ENCODE results near the gene TAPBP. TPM values are rescaled to one million over a fixed set of nuclear protein-coding genes. Genes with fewer than 3 reads are reported as not detected.

TAPBP gene
- total RNA-seq, 2 donors from 2014 or later: 50.3 to 108 TPM

DNA sequence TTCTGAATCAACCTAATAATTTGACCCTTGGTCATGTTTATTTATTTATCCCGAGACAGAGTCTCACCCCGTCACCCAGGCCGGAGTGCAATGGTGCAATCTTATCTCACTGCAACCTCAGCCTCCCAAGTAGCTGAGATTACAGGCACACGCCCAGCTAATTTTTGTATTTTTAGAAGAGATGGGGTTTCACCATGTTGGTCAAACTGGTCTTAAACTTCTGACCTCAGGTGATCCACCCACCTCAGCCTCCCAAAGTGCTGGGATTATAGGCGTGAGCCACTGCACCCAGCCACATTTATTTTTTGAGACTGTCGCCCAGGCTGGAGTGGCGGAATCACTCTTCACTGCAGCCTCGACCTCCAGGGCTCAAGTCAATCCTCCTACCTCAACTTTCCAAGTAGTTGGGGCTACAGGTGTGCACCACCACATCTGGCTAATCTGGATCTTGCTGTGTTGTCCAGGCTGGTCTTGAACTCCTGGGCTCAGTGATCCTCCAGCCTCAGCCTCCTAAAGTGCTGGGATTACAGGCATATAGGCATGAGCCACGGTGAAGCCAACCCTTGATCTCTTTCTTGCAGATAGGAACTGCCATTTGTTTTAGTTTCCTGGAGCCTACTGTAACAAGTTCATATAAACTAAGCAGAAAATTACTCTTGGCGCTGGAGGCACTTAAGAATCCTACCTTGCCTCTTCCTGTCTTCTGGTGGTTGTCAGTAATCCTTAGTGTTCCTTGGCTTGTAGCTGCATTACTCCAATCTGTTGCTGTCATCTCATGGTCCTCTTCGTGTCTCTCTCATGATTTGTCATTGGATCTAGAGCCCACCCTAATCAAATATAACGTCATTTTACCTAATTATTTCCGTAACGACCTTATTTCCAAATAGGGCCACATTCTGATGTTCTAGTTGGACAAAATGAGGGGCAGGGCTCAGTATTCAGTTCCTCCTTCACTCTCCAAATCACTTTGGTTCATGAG, 39.7 kb downstream of the TAPBP start:
- WGBS, 2 donors: 49 to 58% methylated on average over 12 to 14 of the region's 14 CpGs
- DNase-seq: no peak
- peak in 2 of 3 donors; percentile 14 to 16 for TF ChIP-seq POLR2A (IDR thresholded peaks at IDR 0.05)
- TF ChIP-seq, protein P1, sequence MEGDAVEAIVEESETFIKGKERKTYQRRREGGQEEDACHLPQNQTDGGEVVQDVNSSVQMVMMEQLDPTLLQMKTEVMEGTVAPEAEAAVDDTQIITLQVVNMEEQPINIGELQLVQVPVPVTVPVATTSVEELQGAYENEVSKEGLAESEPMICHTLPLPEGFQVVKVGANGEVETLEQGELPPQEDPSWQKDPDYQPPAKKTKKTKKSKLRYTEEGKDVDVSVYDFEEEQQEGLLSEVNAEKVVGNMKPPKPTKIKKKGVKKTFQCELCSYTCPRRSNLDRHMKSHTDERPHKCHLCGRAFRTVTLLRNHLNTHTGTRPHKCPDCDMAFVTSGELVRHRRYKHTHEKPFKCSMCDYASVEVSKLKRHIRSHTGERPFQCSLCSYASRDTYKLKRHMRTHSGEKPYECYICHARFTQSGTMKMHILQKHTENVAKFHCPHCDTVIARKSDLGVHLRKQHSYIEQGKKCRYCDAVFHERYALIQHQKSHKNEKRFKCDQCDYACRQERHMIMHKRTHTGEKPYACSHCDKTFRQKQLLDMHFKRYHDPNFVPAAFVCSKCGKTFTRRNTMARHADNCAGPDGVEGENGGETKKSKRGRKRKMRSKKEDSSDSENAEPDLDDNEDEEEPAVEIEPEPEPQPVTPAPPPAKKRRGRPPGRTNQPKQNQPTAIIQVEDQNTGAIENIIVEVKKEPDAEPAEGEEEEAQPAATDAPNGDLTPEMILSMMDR (IDR thresholded peaks at IDR 0.05): no peak
- Histone ChIP-seq H3K4me1 (peaks cover 67% of the 10 kb centered on the region), H3K9me3 (no peaks in the 10 kb centered on the region), H3K4me3 (no peak overlapping the region), H3K27ac (no peak overlapping the region), H3K27me3 (no peaks in the 10 kb centered on the region), H3K36me3 (replicated peaks in 1 of 2; ENCODE audit: insufficient read depth in 1 of 2, low read depth in 2 of 2) (peaks cover 0 to 13% of the 10 kb centered on the region in 2 donors)
- intact Hi-C loops (cut with DNase I): no loop called here
- ATAC-seq: no peak

DNA sequence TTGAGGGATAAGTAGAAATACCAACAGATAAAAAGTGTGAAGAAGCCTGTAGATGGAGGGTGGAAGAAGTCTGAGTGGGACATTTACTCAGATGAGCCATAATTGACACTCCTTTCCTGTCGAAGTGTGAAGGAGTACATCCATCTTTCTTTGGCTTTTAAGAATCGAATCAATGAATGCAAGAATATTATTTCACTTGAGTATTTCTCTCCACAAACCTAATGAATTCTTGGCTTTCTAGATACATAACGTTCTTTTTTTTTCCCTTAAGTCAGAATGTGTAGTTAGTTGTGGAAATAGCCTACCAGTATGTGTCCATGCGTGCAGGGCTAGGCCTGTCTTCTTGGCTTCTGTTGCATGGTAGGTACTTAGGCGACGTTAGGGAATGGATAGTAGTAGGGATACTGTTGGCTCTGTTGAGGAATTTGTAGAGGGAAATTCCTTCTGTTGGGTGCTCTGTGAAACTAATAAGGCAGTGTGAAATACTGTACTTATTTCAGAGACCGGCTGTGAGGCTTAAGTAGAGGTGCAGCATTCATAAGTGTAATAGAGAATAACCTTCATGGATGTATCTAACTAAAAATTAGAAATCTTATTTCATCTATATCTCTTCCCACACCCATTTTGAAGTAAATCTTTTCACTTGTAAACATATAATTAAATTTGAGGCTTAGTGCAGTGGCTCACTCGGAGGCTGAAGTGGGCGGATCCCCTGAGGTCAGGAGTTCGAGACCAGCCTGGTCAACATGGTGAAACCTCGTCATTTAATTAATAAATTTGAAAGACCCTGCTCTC, 40.6 kb downstream of the TAPBP start:
- peaks cover 67% of the 10 kb centered on the region for H3K4me1 ChIP-seq
- no peak overlapping the region for H3K4me3 ChIP-seq
- peak overlapping the region in 3 of 4 donors; percentile 79 to 95 (median 91) for H3K27ac ChIP-seq
- intact Hi-C loops (cut with DNase I): no loop called here
- H3K9me3 ChIP-seq: no peaks in the 10 kb centered on the region
- WGBS, 2 donors: 52 to 53% methylated on average over 11 of the region's 11 CpGs
- DNase-seq: no peak
- no peak for ATAC-seq
- H3K36me3 ChIP-seq (replicated peaks in 1 of 2; ENCODE audit: insufficient read depth in 1 of 2, low read depth in 2 of 2): peaks cover 0 to 17% of the 10 kb centered on the region in 2 donors
- TF ChIP-seq POLR2A (IDR thresholded peaks at IDR 0.05): no peak
- TF ChIP-seq, protein P1 (IDR thresholded peaks at IDR 0.05): no peak
- no peaks in the 10 kb centered on the region for H3K27me3 ChIP-seq

- peak overlapping the region; percentile 38 to 76 for H3K4me3 ChIP-seq
- H3K36me3 ChIP-seq (replicated peaks in 1 of 2; ENCODE audit: insufficient read depth in 1 of 2, low read depth in 2 of 2): peaks cover 0 to 24% of the 10 kb centered on the region in 2 donors
- intact Hi-C loops (cut with DNase I): no loop called here
- DNase-seq (no peak), ATAC-seq (peak; percentile 6)
- H3K4me1 ChIP-seq: peaks cover 61% of the 10 kb centered on the region
- 4 to 14% methylated on average over 14 to 22 of the region's 22 CpGs for WGBS, 2 donors
- no peaks in the 10 kb centered on the region for H3K9me3 ChIP-seq
- no peaks in the 10 kb centered on the region for H3K27me3 ChIP-seq
- H3K27ac ChIP-seq: peak overlapping the region; percentile 79 to 95 (median 87)
- TF ChIP-seq POLR2A (IDR thresholded peaks at IDR 0.05): peak in 1 of 3 donors; percentile 17
- TF ChIP-seq, protein P1 (IDR thresholded peaks at IDR 0.05): no peak
Measured at GRCh38 chr6:33272275-33273128, 41.4 kb downstream of the TAPBP start.

DNA sequence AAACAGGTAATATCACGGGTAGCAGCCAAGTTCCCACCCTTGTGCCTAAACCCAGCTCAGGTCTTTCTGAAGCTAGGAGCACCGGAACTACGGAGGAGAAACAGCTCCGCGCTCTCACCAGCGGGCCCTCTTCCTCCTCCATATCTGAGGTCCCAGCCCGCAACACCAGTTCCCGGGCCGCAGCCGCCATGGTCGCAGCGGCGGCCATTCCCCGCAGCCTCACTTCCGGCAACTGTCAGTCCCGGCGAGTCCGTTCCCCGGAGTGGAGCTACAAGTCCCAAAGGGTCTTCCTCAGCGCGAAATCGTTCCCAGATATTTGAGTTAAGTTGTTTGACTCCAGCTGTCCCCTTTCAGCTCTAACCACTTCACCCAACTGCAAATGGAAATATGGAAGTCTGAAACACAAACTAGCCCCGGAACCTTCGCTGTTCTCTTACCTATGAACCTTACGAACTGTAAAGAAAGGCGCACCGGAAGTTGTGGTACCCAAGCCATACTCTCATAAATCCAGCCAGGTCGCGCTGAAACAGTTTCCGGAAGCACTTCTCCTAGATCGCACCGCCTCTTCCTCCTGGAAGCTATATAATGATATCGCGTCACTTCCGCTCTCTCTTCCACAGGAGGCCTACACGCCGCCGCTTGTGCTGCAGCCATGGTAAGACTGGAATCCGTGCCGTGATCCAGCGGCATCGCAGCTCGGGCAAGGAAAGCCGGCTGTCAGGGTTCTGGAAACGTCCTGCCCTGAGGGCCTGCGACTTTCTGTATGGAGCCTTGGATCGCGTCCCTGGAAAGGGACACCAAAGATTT, 42.2 kb downstream of the TAPBP start, which contains the start of the genes RPS18 and VPS52:
Gene RPS18, plus strand, starts transcription at position 608 of the 807 bp plus-strand sequence. Its CDS starts 45 bp downstream, at position 653.
Gene VPS52, minus strand, starts transcription at position 409 of the 807 bp plus-strand sequence. Its CDS starts 201 bp downstream, at position 208.
- H3K36me3 ChIP-seq (replicated peaks in 1 of 2; ENCODE audit: insufficient read depth in 1 of 2, low read depth in 2 of 2): peaks cover 0 to 31% of the 10 kb centered on the region in 2 donors
- ATAC-seq: peak; percentile 97
- peak; percentile 74 to 97 (median 97) for TF ChIP-seq POLR2A (IDR thresholded peaks at IDR 0.05)
- TF ChIP-seq, protein P1 (IDR thresholded peaks at IDR 0.05): peak in 2 of 7 experiments; percentile 6 to 9
- H3K27ac ChIP-seq: peak within 1 kb of the TSS; percentile 79 to 95 (median 87)
- no peaks in the 10 kb centered on the region for H3K27me3 ChIP-seq
- peaks cover 57% of the 10 kb centered on the region for H3K4me1 ChIP-seq
- WGBS, 2 donors: 0 to 1% methylated on average over 26 to 48 of the region's 48 CpGs
- intact Hi-C loops (cut with DNase I): no loop called here
- peak within 1 kb of the TSS; percentile 38 to 76 for H3K4me3 ChIP-seq
- H3K9me3 ChIP-seq: no peaks in the 10 kb centered on the region
- peak; percentile 94 to 99 (median 98) for DNase-seq
